Stimulated activated CD4-positive, alpha-beta T cell treated with anti-CD3 and anti-CD28 coated beads, Interleukin-4, amount 100 ng/mL, for 4 hours (primary cell): ENCODE data around the gene PLPP7.
A peak's percentile ranks its signal among the peaks of the same experiment; 100 is the strongest.

ENCODE experiments used
- DNase-seq, 2 experiments: peaks; one replicate each; pipeline ENCODE4 v3.0.0-alpha.2; 2020

Gene PLPP7

GRCh38 chr9:131282688-131283422 lies 6.7 kb upstream of the PLPP7 start:
- peak in 1 of 2 experiments; percentile 21 for DNase-seq

GRCh38 chr9:131284856-131285255 lies 4.7 kb upstream of the PLPP7 start:
- DNase-seq: no peak

GRCh38 chr9:131287359-131287758 lies 2.2 kb upstream of the PLPP7 start:
- no peak for DNase-seq

- DNase-seq: no peak
Observed at GRCh38 chr9:131288217-131288616, 1.3 kb upstream of the PLPP7 start.

GRCh38 chr9:131290036-131290766 lies 678 bp downstream of the PLPP7 start:
- DNase-seq: no peak

GRCh38 chr9:131290767-131291370 lies 1.3 kb downstream of the PLPP7 start:
- DNase-seq: no peak

GRCh38 chr9:131291795-131292315 lies 2.3 kb downstream of the PLPP7 start:
- DNase-seq: no peak

GRCh38 chr9:131292937-131293336 lies 3.4 kb downstream of the PLPP7 start:
- no peak for DNase-seq

GRCh38 chr9:131296460-131296859 lies 6.9 kb downstream of the PLPP7 start:
- DNase-seq: no peak

GRCh38 chr9:131296906-131297500 lies 7.5 kb downstream of the PLPP7 start:
- no peak for DNase-seq

- DNase-seq: no peak
Observed at GRCh38 chr9:131297903-131298302, 8.4 kb downstream of the PLPP7 start.

- DNase-seq: no peak
Observed at GRCh38 chr9:131298341-131298740, 8.8 kb downstream of the PLPP7 start.

- no peak for DNase-seq
Observed at GRCh38 chr9:131298816-131299215, 9.3 kb downstream of the PLPP7 start.

- no peak for DNase-seq
Observed at GRCh38 chr9:131299346-131299960, 9.9 kb downstream of the PLPP7 start.

- no peak for DNase-seq
Observed at GRCh38 chr9:131299961-131300347, 10.4 kb downstream of the PLPP7 start.

GRCh38 chr9:131300444-131300843 lies 10.9 kb downstream of the PLPP7 start:
- no peak for DNase-seq

- DNase-seq: no peak
Observed at GRCh38 chr9:131302244-131303075, 12.9 kb downstream of the PLPP7 start.

GRCh38 chr9:131303381-131304321 lies 14.1 kb downstream of the PLPP7 start:
- DNase-seq: no peak

- DNase-seq: no peak
Observed at GRCh38 chr9:131304676-131305355, 15.3 kb downstream of the PLPP7 start.

- DNase-seq: no peak
Observed at GRCh38 chr9:131306397-131307004, 17.0 kb downstream of the PLPP7 start.
